GM21576 (cell line): ENCODE measurements around the gene CDH23.

Experiments used
- ATAC-seq: cut with Tn5 transposase; IDR thresholded peaks from one replicate; pipeline ENCODE4 v1.9.1; 2021; ENCODE audit warnings: mild to moderate bottlenecking, moderate library complexity; ENCODE audit not compliant: unreplicated experiment

The CDH23 gene

DNA sequence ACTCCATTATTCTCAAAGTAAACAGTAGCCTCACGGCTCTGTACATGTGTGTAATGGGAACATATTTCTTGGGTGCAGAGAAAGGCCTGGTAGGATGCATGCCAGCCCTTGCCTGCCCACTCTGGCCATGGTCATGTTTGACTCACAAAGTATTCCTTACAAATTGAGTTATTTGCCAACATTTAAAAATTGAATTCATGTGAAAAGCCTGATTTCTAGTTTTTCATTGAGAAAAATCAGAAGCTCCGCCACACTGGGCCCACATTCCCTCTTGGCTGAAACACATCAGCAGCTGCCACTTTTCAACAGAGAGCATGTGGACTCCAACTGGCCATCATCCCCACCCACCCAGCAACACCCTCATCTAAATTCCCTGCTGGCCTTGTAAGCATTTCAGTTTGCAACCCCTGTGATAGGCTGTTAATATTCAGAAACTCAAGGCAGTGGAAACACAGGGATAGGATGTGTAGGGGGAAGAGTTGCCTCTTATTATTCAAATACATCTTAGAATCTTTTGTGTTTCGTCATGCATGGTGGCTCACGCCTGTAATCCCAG, 40.9 kb downstream of the CDH23 start:
- ATAC-seq = no peak

DNA sequence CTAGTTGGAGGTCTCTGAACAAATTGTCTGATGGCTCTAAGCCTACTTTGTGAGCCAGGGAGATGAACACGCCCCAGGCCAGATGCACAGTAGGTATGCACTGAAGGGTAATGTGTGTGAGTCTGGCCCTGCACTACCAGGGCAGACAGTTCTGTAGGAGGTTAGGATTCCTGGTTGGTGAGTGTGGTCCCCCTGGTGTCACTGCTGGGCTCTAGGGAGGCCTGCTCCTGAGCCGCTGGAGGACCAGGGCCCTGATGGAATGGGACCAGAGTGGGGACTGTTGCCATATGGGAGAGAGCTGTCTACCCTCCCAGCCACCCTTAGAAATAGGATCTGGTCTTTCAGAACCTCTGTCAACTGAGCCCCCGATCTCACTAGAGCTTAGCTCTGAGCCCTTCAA, 42.0 kb downstream of the CDH23 start:
- no peak for ATAC-seq

DNA sequence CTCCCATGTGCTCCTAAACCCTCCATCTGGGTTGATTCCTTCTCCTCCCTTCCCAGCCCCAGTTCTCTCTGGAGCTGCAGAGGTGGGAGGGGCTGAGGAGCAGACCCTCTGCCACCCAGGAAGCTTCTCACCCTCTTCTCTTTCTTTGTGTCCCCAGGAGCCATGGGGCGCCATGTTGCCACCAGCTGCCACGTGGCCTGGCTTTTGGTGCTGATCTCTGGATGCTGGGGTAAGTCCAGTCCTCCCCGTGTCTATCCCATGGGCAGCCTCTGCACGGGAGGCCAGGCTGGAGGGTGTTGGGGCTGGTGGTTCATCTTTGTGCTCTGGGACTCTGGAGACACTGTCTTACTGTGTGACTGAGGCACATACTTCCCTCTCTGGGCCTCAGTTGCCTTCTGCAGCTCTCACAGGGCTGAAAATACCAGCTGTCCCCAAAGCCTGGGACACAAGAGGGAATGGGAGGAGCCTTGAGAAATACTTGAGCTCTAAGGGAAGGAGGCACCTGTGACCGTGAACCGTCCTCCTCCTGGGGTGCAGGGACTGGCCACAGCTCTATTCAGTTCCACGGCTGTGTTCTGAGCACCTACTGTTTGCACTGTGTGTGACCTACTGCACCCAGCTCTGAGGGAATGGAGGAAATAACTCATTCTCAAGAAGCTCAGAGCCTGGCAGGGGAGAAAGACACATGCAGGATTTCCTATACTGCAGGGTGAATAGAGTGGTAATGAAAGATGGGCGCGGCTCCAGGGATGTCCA, 43.1 kb downstream of the CDH23 start:
- ATAC-seq = no peak

DNA sequence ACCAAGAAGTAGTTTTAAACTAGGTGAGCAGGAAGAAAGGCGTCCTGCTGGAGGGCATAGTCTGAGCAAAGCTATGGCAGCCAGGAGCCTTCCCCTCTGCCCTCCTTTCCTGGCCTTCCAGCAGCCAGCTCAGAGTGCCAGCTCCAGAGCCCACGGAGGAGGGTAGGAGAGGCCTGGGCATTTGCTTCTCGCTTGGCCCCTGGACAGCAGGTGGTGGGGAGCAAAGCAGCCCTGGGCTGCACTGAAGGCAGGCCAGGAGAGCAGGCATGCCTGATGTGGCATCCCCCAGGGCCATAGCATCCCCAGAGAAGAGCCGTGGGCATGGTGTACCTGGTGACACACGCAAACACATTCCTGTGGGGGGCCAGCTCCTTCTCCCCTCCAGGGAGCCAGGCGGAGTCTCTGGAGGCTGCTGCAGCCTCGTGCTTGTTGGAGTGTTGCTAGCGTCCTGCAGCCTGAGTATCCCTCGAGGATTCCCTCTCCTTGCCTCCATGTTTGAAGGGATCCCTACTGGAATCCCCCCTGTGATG, 43.9 kb downstream of the CDH23 start:
- no peak for ATAC-seq

DNA sequence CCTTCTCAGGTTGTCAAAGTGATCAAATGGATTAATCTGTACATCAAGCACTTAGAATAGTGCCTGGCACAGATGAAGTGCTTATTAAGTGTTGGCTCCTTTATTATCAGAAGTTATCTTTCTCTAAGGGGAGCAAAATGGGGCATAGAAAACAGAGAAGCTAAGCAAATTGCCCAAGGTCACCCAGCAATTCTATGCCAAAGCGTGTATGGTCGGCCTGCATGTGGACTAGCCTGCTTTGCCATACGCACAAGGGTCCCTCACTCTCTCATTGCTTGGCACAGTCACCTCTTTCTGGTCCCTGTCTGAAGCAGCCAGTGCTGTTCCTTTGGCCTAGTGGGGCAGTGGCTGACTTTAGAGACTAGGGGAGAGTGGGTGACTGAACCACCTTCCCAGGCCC, 45.3 kb downstream of the CDH23 start:
- ATAC-seq = no peak

DNA sequence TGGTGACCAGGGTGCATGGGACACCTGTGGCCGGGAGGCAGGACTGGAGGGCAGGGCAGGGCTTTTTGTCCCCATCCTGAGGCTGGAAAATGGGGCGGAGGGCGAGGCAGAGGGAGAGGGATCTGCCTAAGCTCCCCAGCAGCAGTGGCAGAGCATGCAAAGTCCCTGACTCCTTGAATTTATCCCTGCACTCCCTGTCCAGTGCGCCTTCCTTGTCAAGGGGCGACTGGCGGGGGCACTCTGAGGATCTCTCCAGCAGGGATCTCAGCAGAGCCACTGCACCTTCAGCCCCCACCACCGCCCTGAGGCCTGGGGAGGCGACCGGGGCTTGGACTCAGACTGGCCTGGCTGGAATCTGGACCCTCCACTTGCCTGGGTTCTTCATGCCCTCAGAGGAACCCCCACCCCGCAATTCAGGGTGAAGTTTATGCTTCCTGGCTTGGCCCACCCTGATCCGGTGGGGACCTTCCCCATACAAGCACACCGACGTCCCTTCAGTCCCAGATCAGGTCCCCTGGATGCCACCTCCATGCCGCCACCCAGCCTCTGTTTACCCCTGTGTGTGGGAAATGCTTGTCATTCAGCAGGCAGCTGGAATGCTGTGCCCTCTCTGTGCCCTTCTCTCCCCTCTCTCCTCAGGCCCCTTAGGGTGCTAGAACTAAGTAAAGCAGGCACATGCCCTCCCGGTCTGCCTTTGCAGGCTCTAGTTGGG, 46.3 kb downstream of the CDH23 start:
- no peak for ATAC-seq

DNA sequence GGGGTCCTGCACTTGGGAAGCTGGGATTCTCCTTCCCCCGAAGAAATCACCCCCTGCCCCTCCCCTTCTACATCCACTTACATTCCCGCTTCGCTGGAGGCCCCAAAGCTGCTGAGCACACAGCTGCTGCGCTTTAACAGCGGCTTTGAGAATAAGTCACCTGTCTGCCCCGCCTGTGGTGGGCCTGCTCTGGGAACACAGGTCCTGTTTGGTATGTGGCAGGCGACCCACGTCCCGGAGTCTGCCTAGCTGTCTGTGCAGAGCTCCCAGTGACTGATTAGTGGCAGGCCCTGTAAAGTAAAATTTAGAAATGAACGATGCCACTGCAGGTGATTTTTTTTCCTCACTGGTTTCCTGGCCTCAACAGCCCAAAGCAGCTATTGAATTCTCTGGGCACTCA, 47.0 kb downstream of the CDH23 start:
- no peak for ATAC-seq

DNA sequence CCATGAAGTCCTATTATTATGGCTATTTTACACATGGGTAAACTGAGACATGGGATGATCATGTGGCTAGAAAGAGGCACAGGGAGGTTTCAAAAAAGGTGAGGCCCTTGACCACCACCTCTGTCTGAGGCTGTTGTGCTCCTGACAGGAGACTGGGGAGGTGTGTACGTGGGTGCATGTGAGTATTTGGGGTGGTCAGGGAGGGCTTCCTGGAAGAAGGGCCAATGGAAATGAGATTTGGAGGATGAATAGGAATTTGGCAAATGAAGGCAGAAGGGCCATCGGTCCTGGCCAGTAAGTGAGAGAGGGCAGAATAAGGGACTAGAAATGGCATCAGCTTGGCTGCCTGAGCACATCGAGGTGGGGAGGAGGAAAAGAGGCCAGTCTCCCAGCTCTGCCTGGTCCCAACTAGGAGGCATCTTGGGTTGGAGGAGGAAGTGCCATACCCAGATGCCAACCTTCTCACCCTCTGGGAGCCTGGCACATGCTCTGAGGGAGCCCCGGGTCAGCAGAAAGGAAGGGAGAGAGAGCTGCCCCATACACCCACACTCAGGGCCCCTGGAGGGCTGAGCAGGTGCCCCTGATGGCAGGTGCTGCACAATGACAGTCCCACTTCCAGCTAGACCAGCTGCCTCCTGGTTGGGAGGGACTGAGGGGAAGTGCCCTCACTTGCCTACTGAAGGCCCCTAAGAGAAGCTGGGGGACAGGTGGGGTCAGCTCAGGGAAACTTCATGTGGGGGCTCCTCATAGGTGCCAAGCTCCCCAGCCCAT, 47.7 kb downstream of the CDH23 start:
- ATAC-seq = no peak

DNA sequence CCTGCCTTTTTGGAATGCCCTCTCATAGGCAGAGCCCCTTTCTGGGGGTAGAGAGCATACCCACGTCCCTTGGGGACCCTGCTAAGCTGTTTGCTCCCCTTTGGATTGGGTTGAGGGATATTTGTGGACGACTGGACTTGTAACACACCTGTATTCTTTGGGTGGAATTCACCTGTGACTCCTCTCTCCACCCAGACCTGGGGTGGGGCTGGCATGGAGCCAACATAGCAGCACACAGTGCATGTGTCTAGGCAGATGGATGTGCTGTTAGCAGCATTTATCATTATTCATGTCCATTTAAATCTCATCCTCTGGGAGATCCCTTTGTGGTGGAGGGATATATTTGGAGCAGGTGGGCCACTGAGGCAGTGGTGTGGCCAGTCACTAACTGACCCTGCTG, 51.0 kb downstream of the CDH23 start:
- ATAC-seq = no peak

DNA sequence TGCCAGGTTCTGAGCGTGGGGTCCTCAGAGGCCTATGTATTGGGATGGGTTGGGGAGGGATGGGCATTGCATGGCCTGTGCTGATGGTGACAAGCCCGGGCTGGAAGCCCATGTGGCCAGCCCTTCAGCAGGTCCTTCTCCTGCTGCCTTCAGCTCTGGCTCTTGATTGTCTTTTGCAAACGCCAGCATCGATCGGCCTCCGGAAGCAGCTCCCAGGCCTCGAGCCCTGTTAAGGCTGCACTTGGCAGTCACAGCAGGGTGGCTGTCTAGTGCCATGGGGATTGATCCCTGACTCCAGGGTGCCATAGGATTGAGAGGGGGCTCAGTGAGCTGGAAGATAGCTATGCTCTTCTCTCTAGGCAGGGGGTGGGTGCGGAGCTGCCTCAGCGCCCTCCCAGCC, 51.4 kb downstream of the CDH23 start:
- no peak for ATAC-seq

DNA sequence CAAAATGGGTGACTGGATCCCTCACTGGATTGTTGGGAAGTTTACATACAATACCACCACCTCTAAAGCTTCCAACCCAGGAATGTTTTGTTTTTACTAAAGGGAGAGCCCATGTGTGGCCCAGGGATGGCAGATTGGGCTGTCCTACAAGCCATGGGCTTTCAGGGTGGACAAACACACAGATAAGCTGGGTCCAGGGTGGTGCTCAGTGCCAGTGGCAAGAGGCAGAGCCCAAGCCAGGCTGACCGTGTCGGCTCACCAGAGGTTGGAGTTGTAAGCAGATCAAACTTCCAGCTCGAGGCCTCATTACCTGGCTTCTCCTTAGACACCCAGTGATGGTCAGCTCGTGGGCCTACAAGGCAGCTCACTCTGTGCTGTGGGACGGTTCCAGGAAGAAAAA, 52.3 kb downstream of the CDH23 start:
- ATAC-seq = no peak

DNA sequence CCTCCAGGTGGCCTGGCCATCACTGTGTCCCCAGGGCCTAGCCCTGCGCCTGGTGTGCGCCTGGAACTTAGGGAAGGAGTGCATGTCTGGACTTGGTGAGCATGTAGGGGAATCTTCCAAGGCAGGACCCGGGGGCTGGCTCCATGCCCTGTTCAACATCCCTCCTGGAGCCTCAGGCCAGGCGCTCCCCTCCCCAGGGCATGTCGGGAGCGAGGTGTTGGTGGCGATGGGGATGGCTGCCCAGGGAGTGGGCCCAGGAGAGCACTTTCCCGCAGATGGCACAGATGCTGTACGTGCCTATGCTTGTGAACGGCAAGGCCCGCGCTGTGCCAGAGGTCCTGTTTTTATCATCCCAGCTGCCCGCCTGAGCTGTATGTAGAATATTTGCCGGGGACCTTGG, 55.0 kb downstream of the CDH23 start:
- ATAC-seq = no peak

DNA sequence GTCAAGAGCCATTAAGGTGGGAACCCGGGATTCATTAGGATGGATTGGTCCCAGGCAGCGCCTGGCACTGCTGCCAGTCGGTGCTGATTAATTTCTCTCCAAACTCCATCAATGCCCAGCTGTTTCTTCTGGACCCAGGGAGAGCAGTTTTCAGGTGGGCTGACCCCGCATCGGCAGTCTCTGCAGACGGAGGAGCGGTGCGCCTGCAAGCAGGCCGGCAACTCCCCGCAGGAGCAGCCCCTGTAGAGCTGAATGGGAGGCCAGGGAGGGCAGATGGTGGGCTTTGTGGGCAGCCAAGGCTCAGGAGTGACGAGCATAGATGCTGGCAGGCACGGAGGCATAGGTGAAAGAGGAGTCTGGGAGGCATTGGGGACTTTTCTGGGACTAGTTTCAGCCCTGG, 56.5 kb downstream of the CDH23 start:
- no peak for ATAC-seq

DNA sequence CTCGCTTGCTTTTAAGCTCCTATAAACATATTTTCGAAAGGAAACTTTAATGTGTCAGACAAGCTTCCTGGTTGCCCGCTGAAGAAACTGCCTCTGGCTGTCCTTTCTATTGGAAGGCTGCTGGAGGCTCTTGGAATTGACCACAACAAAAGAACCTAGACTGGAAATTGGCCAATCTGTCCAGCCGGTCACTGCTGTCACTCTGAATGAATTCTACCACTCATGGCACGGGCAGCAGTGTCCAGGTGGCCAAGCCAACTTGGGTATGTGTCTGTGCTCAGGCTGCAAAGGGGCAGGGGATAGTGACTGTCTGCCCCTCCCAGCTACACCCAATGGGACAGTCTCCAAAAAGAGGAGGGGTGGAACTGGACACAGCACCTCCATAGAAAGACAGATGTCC, 57.6 kb downstream of the CDH23 start:
- no peak for ATAC-seq

DNA sequence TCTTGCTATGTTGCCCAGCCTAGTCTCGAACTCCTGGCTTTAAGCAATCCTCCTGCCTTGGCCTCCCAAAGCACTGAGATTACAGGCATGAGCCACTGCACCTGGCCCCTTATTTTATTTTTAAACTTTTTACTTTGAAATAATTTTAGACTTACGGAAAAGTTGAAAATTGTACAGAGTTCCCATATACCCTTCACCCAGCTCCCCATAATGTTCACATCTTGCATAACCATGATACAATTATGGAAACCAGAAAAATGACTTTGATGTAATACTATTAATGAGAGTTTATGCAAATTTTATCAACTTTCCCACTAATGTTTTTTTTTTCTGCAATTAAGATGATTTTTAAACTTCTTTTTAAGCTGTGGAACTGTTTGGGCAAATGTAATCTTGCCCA, 58.3 kb downstream of the CDH23 start:
- no peak for ATAC-seq

DNA sequence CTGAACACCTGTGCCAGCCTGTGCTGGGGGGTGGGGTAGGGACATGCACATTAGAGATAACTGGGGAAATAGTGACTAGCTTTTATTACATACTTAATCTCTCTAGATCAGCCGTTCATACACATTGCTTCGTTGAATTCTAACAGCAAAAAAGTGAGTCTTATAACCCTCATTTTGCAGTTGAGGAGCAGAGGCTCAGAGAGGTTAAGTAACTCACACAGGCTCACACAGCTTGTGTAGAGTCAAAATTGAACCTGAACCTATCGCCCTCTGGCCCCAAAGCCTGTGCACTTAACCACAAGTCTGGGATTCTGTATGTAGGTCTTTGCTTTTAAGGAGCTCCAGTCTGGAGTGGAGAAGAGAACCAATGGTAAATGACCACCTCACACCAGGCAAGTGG, 59.9 kb downstream of the CDH23 start:
- no peak for ATAC-seq

DNA sequence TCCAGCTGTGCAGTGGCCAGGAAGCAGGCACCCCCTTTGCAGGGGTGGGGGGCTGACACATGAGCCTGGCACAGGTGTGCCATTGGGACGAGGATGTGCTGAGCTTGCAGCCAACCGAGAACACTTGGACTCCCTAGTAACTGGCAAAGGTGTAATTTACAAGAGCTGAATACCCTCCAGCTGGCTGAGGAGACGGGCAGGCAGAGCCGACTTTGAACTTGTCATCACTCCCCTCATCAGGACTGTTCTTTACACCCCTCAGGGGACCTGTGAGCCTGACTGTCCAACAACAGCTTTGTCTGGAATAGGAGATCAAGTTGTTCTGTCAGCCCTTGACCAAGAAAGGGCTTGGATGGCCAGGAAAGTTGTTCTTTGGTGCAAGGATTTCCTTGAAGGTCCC, 61.2 kb downstream of the CDH23 start:
- no peak for ATAC-seq

DNA sequence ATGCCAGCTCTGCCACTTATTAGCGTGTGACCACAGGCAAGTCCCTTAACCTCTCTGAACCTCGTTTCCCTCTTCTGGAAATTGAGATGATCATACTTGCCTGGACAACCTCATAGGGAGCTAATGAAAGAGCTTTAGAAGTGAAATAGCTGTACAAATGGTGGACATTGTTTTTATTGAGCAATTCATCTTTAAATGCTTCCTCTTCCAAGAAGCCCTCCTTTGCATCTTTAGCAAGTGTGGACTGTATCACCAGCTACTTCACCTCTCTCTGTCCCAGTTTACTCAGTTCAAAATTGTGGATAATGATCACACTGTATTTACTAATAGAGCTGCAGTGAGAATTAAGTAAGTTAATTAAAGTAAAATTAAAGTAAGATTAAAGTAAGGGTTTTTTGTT, 61.7 kb downstream of the CDH23 start:
- ATAC-seq = no peak

DNA sequence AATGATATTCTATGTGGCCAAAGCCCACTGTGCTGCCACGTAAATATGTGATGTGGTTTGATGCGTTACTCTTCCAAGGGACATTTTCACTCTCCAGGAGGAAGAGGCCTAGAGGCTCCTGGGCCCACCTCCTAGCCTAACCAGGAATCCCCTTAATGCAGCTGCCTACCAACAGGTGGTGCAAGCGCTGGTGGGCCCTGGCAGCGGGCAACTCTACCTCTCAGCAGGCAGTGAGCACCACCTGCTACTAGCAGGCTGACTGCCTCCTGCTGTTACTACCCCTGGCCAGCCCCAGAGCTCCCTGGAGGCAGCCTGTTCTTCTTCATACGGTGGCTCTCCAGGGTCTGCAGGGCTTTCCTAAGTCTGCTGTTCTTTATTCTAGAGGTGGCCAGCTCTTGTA, 62.8 kb downstream of the CDH23 start:
- ATAC-seq = no peak

DNA sequence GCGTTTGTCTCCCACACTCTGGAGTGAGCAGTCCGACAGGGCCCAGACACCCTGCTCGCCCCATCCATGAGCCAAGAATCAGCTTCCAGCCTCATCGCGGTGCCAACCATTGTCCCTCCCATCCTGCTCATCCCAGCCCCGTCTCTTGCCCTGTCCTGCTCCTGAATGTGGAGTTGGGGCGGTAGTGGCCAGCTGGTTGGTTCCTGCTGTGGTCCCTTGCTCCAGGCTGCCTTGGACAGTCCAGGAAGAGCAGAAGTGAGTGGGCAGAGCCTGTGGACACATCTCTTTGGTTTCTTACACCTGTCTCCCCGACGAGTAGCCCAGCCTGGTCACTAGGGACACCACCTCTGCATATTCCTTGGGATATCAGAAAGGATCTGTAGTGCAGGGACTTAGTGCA, 63.9 kb downstream of the CDH23 start:
- ATAC-seq = no peak

DNA sequence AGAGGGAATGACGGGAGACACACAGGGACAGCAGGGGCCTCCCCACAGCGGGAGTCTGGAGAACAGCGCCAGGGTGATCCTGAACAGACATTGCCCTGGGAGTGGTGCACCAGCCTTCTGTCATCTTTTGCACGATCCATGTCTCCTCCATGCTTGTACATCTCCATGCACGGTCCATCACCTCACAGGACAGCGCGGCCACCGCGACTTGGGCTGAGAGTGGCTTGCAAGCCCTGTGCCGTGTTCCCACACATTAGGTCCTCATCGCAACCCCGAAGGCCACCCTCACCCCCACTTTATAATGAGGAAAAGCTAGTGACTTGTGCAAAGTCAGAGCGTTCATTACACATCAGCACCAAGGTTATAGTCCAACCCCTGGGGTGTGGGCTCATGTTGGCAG, 64.7 kb downstream of the CDH23 start:
- no peak for ATAC-seq
